BLaER1 treated with 17β-estradiol and CSF1 and Interleukin-3, amounts not matched to agents 10 nM and 100 nM (cell line): Measurements from ENCODE around the gene RSAD2.
"Not testable (repeated sequence)": the region's sequence is repeated elsewhere in the genome, so short reads cannot be mapped to it uniquely, and the experiment has no call there.

ENCODE experiments used
- H3K27ac ChIP-seq, 11 experiments: shearing (Covaris generic); formaldehyde crosslinking; 2 replicates each; pipeline ENCODE4 v1.8.1; 2022
- H3K27me3 ChIP-seq, 11 experiments: shearing (Covaris generic); formaldehyde crosslinking; 2 replicates each; pipeline ENCODE4 v1.8.1; 2022
- H3K36me3 ChIP-seq, 11 experiments: shearing (Covaris generic); formaldehyde crosslinking; 2 replicates each; pipeline ENCODE4 v1.8.1; 2022
- H3K4me1 ChIP-seq, 10 experiments: shearing (Covaris generic); formaldehyde crosslinking; 2 replicates each; pipeline ENCODE4 v1.8.1; 2022
- H3K4me2 ChIP-seq, 11 experiments: shearing (Covaris generic); formaldehyde crosslinking; 2 replicates each; pipeline ENCODE4 v1.8.1; 2022
- H3K4me3 ChIP-seq, 10 experiments: shearing (Covaris generic); formaldehyde crosslinking; 2 replicates each; pipeline ENCODE4 v1.8.1; 2022
- H3K9ac ChIP-seq, 11 experiments: shearing (Covaris generic); formaldehyde crosslinking; 2 replicates each; pipeline ENCODE4 v1.8.1; 2022
- H3K9me3 ChIP-seq, 11 experiments: shearing (Covaris generic); formaldehyde crosslinking; replicated peaks in 1 of 11; 2 replicates each; pipeline ENCODE4 v1.8.1; 2022
- H4K20me1 ChIP-seq, 11 experiments: shearing (Covaris generic); formaldehyde crosslinking; 2 replicates each; pipeline ENCODE4 v1.8.1; 2022
- Cebpa-rat ChIP-seq, 11 experiments: shearing (Covaris generic); IDR thresholded peaks; 2 replicates each; pipeline ENCODE4 v1.8.1; 2022

The RSAD2 gene

DNA sequence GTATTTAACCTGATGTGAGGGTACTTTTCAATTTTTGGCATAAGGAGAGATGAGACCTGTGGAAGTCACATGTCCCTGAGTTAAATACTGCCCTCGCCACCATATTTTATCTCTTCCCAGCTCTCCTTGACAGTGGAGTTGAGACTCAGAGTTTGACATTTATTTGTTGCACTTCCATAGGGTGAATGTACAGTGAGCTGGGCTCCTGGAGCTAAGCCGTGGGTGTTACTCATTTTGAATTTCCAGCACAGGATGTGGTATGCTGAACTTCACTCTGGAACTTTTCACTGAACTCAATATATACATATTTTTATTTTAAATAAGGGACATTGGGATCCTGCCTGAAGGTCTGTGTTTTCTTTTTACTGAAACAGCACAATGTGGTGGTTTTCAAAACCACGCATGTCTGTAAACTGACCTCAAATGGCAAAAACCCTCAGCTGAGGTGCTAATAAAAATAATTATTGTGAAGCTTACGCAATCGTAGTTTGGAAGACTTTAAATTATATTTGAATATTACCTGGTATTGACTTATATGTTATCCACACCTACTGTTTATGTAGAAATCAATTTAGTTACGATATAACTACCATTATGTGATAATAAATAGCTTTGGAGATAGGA is 51.7 kb downstream of the RSAD2 start:
- Histone ChIP-seq H3K4me2 (peak overlapping the region; percentile 2 to 68 (median 35); a peak in 18 of 22 replicates), H3K4me3 (no peak overlapping the region), H3K27ac (no peak overlapping the region), H3K4me1 (peaks cover 24 to 66% (median 49%) of the 10 kb centered on the region in 10 experiments), H3K9me3 (peaks cover 7 to 19% (median 14%) of the 10 kb centered on the region in 11 experiments; a peak in 20 of 22 replicates), H4K20me1 (no peaks in the 10 kb centered on the region; a peak in 1 of 22 replicates), H3K36me3 (peaks cover 0 to 14% (median 8%) of the 10 kb centered on the region in 11 experiments; a peak in 8 of 22 replicates), H3K27me3 (no peaks in the 10 kb centered on the region; a peak in 1 of 22 replicates), H3K9ac (no peak overlapping the region)
- peak in 2 of 11 experiments; percentile 33 to 39; a peak in 4 of 22 replicates for TF ChIP-seq Cebpa-rat (IDR thresholded peaks at IDR 0.05)

- Histone ChIP-seq H3K4me3 (no peak overlapping the region), H3K4me2 (no peak overlapping the region), H4K20me1 (no peaks in the 10 kb centered on the region; a peak in 1 of 22 replicates), H3K27ac (no peak overlapping the region), H3K27me3 (no peaks in the 10 kb centered on the region), H3K36me3 (peaks cover 0 to 14% (median 8%) of the 10 kb centered on the region in 11 experiments; a peak in 8 of 22 replicates), H3K4me1 (peaks cover 34 to 65% (median 49%) of the 10 kb centered on the region in 10 experiments), H3K9ac (no peak overlapping the region), H3K9me3 (peaks cover 7 to 19% (median 14%) of the 10 kb centered on the region in 11 experiments; a peak in 20 of 22 replicates)
- no peak for TF ChIP-seq Cebpa-rat (IDR thresholded peaks at IDR 0.05)
These were observed 53.5 kb downstream of the RSAD2 start for GRCh38 chr2:6930923-6931647.

DNA sequence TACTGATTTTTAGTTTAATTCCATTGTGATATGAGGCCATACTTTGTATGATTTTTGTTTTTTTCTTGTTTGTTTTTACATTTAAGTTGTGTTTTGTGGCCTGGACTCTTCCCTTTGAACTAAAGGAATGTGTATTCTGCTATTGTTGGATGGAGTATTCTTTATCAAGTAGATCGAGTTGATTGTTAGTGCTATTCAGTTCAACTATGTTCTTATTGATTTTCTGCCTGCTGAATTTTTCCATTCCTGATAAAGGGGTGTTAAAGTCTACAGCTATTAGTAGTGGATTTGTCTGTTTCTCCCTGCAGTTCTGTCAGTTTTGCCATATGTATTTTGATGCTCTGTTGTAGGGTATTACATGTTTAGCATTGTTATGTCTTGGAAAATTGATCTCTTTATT is 54.2 kb downstream of the RSAD2 start:
- TF ChIP-seq Cebpa-rat (IDR thresholded peaks at IDR 0.05): no peak
- peaks cover 0 to 14% (median 8%) of the 10 kb centered on the region in 11 experiments; a peak in 8 of 22 replicates for H3K36me3 ChIP-seq
- no peaks in the 10 kb centered on the region; a peak in 1 of 22 replicates for H4K20me1 ChIP-seq
- no peak overlapping the region for H3K27ac ChIP-seq
- H3K27me3 ChIP-seq: no peaks in the 10 kb centered on the region
- H3K4me3 ChIP-seq: no peak overlapping the region
- H3K4me2 ChIP-seq: no peak overlapping the region
- no peak overlapping the region for H3K9ac ChIP-seq
- peaks cover 7 to 19% (median 14%) of the 10 kb centered on the region in 11 experiments; a peak in 20 of 22 replicates for H3K9me3 ChIP-seq
- peaks cover 34 to 64% (median 44%) of the 10 kb centered on the region in 10 experiments for H3K4me1 ChIP-seq

DNA sequence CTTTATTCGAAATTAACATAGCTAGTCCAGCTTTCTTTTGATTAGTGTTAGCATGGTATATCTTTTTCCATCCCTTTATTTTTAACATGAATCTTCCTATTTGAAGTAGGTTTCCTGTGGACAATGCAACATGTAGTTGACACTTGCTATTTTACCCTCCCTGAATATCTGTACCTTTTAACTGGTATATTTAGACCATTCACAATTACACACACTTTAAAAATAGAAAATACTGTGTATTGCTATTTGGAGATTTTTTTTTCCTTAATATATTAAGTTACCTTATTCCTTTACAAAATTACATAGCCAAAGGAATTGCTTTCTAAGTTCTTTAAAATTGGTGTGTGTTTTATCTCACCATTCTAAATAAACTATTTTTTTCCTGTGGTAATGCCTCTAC is 54.6 kb downstream of the RSAD2 start:
- H3K9me3 ChIP-seq: peaks cover 7 to 19% (median 13%) of the 10 kb centered on the region in 11 experiments; a peak in 20 of 22 replicates
- no peak overlapping the region for H3K4me3 ChIP-seq
- no peaks in the 10 kb centered on the region for H3K27me3 ChIP-seq
- no peak overlapping the region for H3K9ac ChIP-seq
- H3K27ac ChIP-seq: no peak overlapping the region
- no peak for TF ChIP-seq Cebpa-rat (IDR thresholded peaks at IDR 0.05)
- peaks cover 0 to 14% (median 8%) of the 10 kb centered on the region in 11 experiments; a peak in 8 of 22 replicates for H3K36me3 ChIP-seq
- H4K20me1 ChIP-seq: no peaks in the 10 kb centered on the region; a peak in 1 of 22 replicates
- H3K4me1 ChIP-seq: peaks cover 34 to 64% (median 46%) of the 10 kb centered on the region in 10 experiments
- no peak overlapping the region for H3K4me2 ChIP-seq

- H3K27me3 ChIP-seq: no peaks in the 10 kb centered on the region
- no peak overlapping the region for H3K4me2 ChIP-seq
- peaks cover 34 to 67% (median 52%) of the 10 kb centered on the region in 10 experiments for H3K4me1 ChIP-seq
- no peak overlapping the region for H3K27ac ChIP-seq
- peaks cover 4 to 13% (median 7%) of the 10 kb centered on the region in 11 experiments; a peak in 20 of 22 replicates for H3K9me3 ChIP-seq
- peaks cover 0 to 10% (median 6%) of the 10 kb centered on the region in 11 experiments; a peak in 8 of 22 replicates for H3K36me3 ChIP-seq
- no peaks in the 10 kb centered on the region; a peak in 1 of 22 replicates for H4K20me1 ChIP-seq
- no peak for TF ChIP-seq Cebpa-rat (IDR thresholded peaks at IDR 0.05)
- H3K9ac ChIP-seq: no peak overlapping the region
- H3K4me3 ChIP-seq: no peak overlapping the region
These were observed 55.3 kb downstream of the RSAD2 start for GRCh38 chr2:6932828-6933227.

DNA sequence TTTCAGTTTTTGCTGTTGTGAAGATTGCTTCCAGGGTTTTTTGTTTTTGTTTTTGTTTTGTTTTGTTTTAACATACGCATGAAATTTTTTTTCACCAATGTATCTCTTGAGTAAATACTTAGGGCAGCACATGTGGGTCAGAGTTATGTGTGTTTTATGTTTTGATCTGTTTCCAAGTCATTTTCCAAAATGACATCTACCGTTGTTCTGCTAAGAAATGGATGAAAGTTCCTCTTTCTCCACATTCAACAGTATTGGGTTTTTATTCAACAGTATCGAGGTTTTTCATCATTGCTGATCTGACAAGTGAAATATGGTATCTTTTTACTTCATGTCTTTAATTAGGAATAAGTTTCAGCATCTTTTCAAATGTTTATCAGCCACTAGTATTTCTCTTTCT is 56.3 kb downstream of the RSAD2 start:
- TF ChIP-seq Cebpa-rat (IDR thresholded peaks at IDR 0.05): no peak
- H4K20me1 ChIP-seq: no peaks in the 10 kb centered on the region
- peaks cover 34 to 62% (median 47%) of the 10 kb centered on the region in 10 experiments for H3K4me1 ChIP-seq
- H3K4me2 ChIP-seq: peak overlapping the region in 9 of 11 experiments; percentile 15 to 94 (median 76); a peak in 13 of 22 replicates
- peaks cover 0 to 7% (median 0%) of the 10 kb centered on the region in 11 experiments; a peak in 3 of 22 replicates for H3K9me3 ChIP-seq
- H3K9ac ChIP-seq: no peak overlapping the region
- 0 out of 22 replicates have a peak overlapping the region, but pooled peaks of 1 of the 11 experiments have one; percentile 60 for H3K27ac ChIP-seq
- H3K27me3 ChIP-seq: no peaks in the 10 kb centered on the region
- no peaks in the 10 kb centered on the region for H3K36me3 ChIP-seq
- H3K4me3 ChIP-seq: no peak overlapping the region

- peak overlapping the region; percentile 65 to 94 (median 80) for H3K4me2 ChIP-seq
- H3K27me3 ChIP-seq: no peaks in the 10 kb centered on the region
- peak overlapping the region in 9 of 11 experiments; percentile 7 to 60 (median 52); a peak in 16 of 22 replicates for H3K27ac ChIP-seq
- peaks cover 0 to 7% (median 0%) of the 10 kb centered on the region in 11 experiments; a peak in 3 of 22 replicates for H3K9me3 ChIP-seq
- H3K36me3 ChIP-seq: no peaks in the 10 kb centered on the region
- no peaks in the 10 kb centered on the region for H4K20me1 ChIP-seq
- 0 out of 22 replicates have a peak overlapping the region, but pooled peaks of 1 of the 11 experiments have one; percentile 24 for H3K9ac ChIP-seq
- TF ChIP-seq Cebpa-rat (IDR thresholded peaks at IDR 0.05): no peak
- H3K4me1 ChIP-seq: peaks cover 29 to 58% (median 43%) of the 10 kb centered on the region in 10 experiments
- H3K4me3 ChIP-seq: 0 out of 20 replicates have a peak overlapping the region, but pooled peaks of 1 of the 10 experiments have one; percentile 6
These were observed 56.8 kb downstream of the RSAD2 start for GRCh38 chr2:6934345-6934744.

- TF ChIP-seq Cebpa-rat (IDR thresholded peaks at IDR 0.05): no peak
- Histone ChIP-seq H4K20me1 (no peaks in the 10 kb centered on the region), H3K9me3 (peaks cover 0 to 7% (median 0%) of the 10 kb centered on the region in 11 experiments; a peak in 3 of 22 replicates)
These were observed 57.4 kb downstream of the RSAD2 start for GRCh38 chr2:6934758-6935651.

GRCh38 chr2:6935652-6936020 is 58.1 kb downstream of the RSAD2 start:
- not testable (repeated sequence) for H3K9me3 ChIP-seq, H3K9ac ChIP-seq, H3K4me3 ChIP-seq, H3K36me3 ChIP-seq, H3K27me3 ChIP-seq, H4K20me1 ChIP-seq
- Histone ChIP-seq H3K4me2 (peak overlapping the region in 10 of 11 experiments; percentile 17 to 94 (median 80); a peak in 19 of 22 replicates), H3K27ac (0 out of 22 replicates have a peak overlapping the region, but pooled peaks of 2 of the 11 experiments have one; percentile 3 to 58), H3K4me1 (peaks cover 23 to 48% (median 36%) of the 10 kb centered on the region in 10 experiments)

More at GRCh38 chr2:6934758-6935651, 57.4 kb downstream of the RSAD2 start:
- Histone ChIP-seq H3K36me3 (no peaks in the 10 kb centered on the region), H3K4me2 (peak overlapping the region; percentile 65 to 94 (median 80)), H3K27ac (peak overlapping the region in 9 of 11 experiments; percentile 7 to 60 (median 52); a peak in 16 of 22 replicates), H3K4me3 (0 out of 20 replicates have a peak overlapping the region, but pooled peaks of 3 of the 10 experiments have one; percentile 5 to 18 (median 6)), H3K27me3 (no peaks in the 10 kb centered on the region), H3K9ac (0 out of 22 replicates have a peak overlapping the region, but pooled peaks of 1 of the 11 experiments have one; percentile 24), H3K4me1 (peaks cover 23 to 51% (median 36%) of the 10 kb centered on the region in 10 experiments)
